Endothelial cell of umbilical vein (primary cell): ENCODE data around the gene PCDHB10.
"Not testable (repeated sequence)": the region's sequence is repeated elsewhere in the genome, so short reads cannot be mapped to it uniquely, and the experiment has no call there.

Experiments
- EZH2 ChIP-seq: IDR thresholded peaks from 2 replicates; pipeline ENCODE4 v1.6.1; 2012; ENCODE audit warnings: borderline replicate concordance, low read depth, mild to moderate bottlenecking, moderate library complexity, low read length, inconsistent platforms; ENCODE audit not compliant: severe bottlenecking
- FOS ChIP-seq: IDR thresholded peaks from 2 replicates; pipeline ENCODE4 v1.6.1; 2011; ENCODE audit warnings: mild to moderate bottlenecking, low read length, moderate library complexity, borderline replicate concordance; ENCODE audit not compliant: insufficient read depth
- GATA2 ChIP-seq: IDR thresholded peaks from 2 replicates; pipeline ENCODE4 v1.7.0; 2011; ENCODE audit warnings: low read depth, mild to moderate bottlenecking, moderate library complexity, mixed read lengths, low read length; ENCODE audit not compliant: insufficient read length, insufficient read depth
- MYC ChIP-seq: IDR thresholded peaks from one replicate; pipeline ENCODE4 v1.6.1; 2011; ENCODE audit warnings: mild to moderate bottlenecking, low read depth, low read length
- POLR2A ChIP-seq: IDR thresholded peaks from 2 replicates; pipeline ENCODE4 v1.6.1; 2012; ENCODE audit warnings: low read depth, mild to moderate bottlenecking, control low read depth, low read length
- POLR2AphosphoS5 ChIP-seq: IDR thresholded peaks from 2 replicates; pipeline ENCODE4 v1.6.1; 2012; ENCODE audit warnings: low read depth, mild to moderate bottlenecking, control low read depth, low read length, moderate library complexity; ENCODE audit not compliant: insufficient read depth
- TF ChIP-seq, protein P1 (sequence below), 2 donors: IDR thresholded peaks; 1 replicate in 1 of 2; 2 replicates in 1 of 2; pipeline ENCODE4 v1.5.1; 2011; ENCODE audit warnings: low read length in 2 of 2, mild to moderate bottlenecking in 2 of 2, moderate library complexity in 2 of 2, control low read depth in 1 of 2, inconsistent platforms in 1 of 2, low read depth in 1 of 2; ENCODE audit not compliant: insufficient read depth in 1 of 2; ENCODE audit errors: extremely low read depth in 1 of 2
- TF ChIP-seq, protein P2 (sequence below): IDR thresholded peaks from 2 replicates; pipeline ENCODE4 v1.6.1; 2011; ENCODE audit not compliant: insufficient read depth, insufficient read length

GRCh38 chr5:141157356-141157755 is 34.8 kb upstream of the PCDHB10 start:
- not testable (repeated sequence) for TF ChIP-seq POLR2AphosphoS5, MYC, FOS, GATA2, POLR2A, EZH2
- TF ChIP-seq, protein P1, sequence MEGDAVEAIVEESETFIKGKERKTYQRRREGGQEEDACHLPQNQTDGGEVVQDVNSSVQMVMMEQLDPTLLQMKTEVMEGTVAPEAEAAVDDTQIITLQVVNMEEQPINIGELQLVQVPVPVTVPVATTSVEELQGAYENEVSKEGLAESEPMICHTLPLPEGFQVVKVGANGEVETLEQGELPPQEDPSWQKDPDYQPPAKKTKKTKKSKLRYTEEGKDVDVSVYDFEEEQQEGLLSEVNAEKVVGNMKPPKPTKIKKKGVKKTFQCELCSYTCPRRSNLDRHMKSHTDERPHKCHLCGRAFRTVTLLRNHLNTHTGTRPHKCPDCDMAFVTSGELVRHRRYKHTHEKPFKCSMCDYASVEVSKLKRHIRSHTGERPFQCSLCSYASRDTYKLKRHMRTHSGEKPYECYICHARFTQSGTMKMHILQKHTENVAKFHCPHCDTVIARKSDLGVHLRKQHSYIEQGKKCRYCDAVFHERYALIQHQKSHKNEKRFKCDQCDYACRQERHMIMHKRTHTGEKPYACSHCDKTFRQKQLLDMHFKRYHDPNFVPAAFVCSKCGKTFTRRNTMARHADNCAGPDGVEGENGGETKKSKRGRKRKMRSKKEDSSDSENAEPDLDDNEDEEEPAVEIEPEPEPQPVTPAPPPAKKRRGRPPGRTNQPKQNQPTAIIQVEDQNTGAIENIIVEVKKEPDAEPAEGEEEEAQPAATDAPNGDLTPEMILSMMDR (IDR thresholded peaks at IDR 0.05; ENCODE audit: extremely low read depth in 1 of 2, insufficient read depth in 1 of 2, low read depth in 1 of 2, low read length in 2 of 2): not testable (repeated sequence)
- TF ChIP-seq, protein P2, sequence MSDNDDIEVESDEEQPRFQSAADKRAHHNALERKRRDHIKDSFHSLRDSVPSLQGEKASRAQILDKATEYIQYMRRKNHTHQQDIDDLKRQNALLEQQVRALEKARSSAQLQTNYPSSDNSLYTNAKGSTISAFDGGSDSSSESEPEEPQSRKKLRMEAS: not testable (repeated sequence)
